B cell (primary cell): ENCODE results near the gene CANT1. TPM values are rescaled to one million over a fixed set of nuclear protein-coding genes. Genes with fewer than 3 reads are reported as not detected.

ENCODE experiments used
- ATAC-seq: fragments of 200-7000 bp; cut with Tn5 transposase; one replicate; pipeline ENCODE4 v1.10.0; 2021; ENCODE audit warnings: low read depth, mild to moderate bottlenecking, moderate number of reproducible peaks, moderate library complexity
- CTCF ChIA-PET: fragments of 350-600 bp; sonication (Branson Sonifier 250); formaldehyde crosslinking; loops from one replicate; lab custom pipeline; 2021; ENCODE audit warnings: antibody characterized with exemption, inconsistent platforms; lab: Charles Lee
- POLR2A ChIA-PET: fragments of 350-600 bp; sonication (Branson Sonifier 250); formaldehyde crosslinking; loops from one replicate; lab custom pipeline; 2021; ENCODE audit warnings: antibody characterized with exemption; lab: Charles Lee
- DNase-seq: peaks from one replicate; pipeline ENCODE4 v3.0.0; 2013
- H2AFZ ChIP-seq: 2 replicates; pipeline ENCODE4 v1.6.1; 2012; ENCODE audit warnings: mild to moderate bottlenecking, low read depth, low read length; ENCODE audit not compliant: insufficient read depth, poor library complexity, severe bottlenecking
- H3K27ac ChIP-seq, 2 donors: 1 replicate in 1 of 2; 2 replicates in 1 of 2; pipeline ENCODE4 v1.5.1; 2012 to 2013; ENCODE audit warnings: low read length in 2 of 2, mild to moderate bottlenecking in 2 of 2, moderate library complexity in 1 of 2
- H3K27me3 ChIP-seq, 4 experiments: fragments of 200-600 bp in 1 of 4; sonication (generic) in 1 of 4; replicated peaks in 1 of 4; 1 replicate in 2 of 4; 2 replicates in 2 of 4; pipeline versions ENCODE4 v1.6.1 to v1.7.0; 2013 to 2016; ENCODE audit warnings: low read length in 3 of 4, mild to moderate bottlenecking in 2 of 4, mixed read lengths in 1 of 4, moderate library complexity in 1 of 4; ENCODE audit not compliant: insufficient read depth in 4 of 4, control insufficient read depth in 3 of 4; ENCODE audit errors: control extremely low read depth in 1 of 4
- H3K36me3 ChIP-seq, 2 experiments: replicated peaks in 1 of 2; 1 replicate in 1 of 2; 2 replicates in 1 of 2; pipeline versions ENCODE4 v1.6.1 to v1.7.1; 2013; ENCODE audit warnings: low read length in 1 of 2; ENCODE audit not compliant: insufficient read depth in 2 of 2, control insufficient read depth in 1 of 2; ENCODE audit errors: control extremely low read depth in 1 of 2, extremely low read depth in 1 of 2
- H3K4me1 ChIP-seq, 2 donors: fragments of 200-600 bp in 1 of 2; sonication (generic) in 1 of 2; 1 replicate in 1 of 2; 2 replicates in 1 of 2; pipeline versions ENCODE4 v1.5.1 to v1.6.1; 2013 to 2017; ENCODE audit warnings: low read length in 2 of 2; ENCODE audit not compliant: control insufficient read depth in 2 of 2, insufficient read depth in 2 of 2
- H3K4me2 ChIP-seq: replicated peaks from 2 replicates; pipeline ENCODE3; 2012; ENCODE audit warnings: mild to moderate bottlenecking, low read depth, low read length; ENCODE audit not compliant: poor library complexity, severe bottlenecking
- H3K4me3 ChIP-seq, 5 experiments: fragments of 200-600 bp in 1 of 5; sonication (generic) in 1 of 5; 1 replicate in 3 of 5; 2 replicates in 2 of 5; pipeline versions ENCODE4 v1.5.1 to v1.7.0; 2011 to 2016; ENCODE audit warnings: low read length in 4 of 5, mild to moderate bottlenecking in 4 of 5, low read depth in 2 of 5, control low read depth in 1 of 5, moderate library complexity in 1 of 5; ENCODE audit not compliant: insufficient read depth in 1 of 5; ENCODE audit errors: control extremely low read depth in 1 of 5, extremely low read depth in 1 of 5
- H3K79me2 ChIP-seq: fragments of 200-600 bp; sonication (generic); one replicate; pipeline ENCODE4 v1.6.0; 2016; ENCODE audit warnings: low read length; ENCODE audit not compliant: control insufficient read depth, insufficient read depth
- H3K9ac ChIP-seq: fragments of 200-600 bp; sonication (generic); 2 replicates; pipeline ENCODE4 v1.6.1; 2017; ENCODE audit warnings: mild to moderate bottlenecking, low read length, moderate library complexity
- H3K9me3 ChIP-seq, 3 donors: one replicate each; pipeline versions ENCODE4 v1.6.1 to v1.7.1; 2013; ENCODE audit warnings: low read length in 2 of 3; ENCODE audit not compliant: control insufficient read depth in 2 of 3, insufficient read depth in 1 of 3; ENCODE audit errors: control extremely low read depth in 1 of 3
- H4K20me1 ChIP-seq: 2 replicates; pipeline ENCODE4 v1.6.0; 2012; ENCODE audit warnings: mild to moderate bottlenecking, low read length; ENCODE audit not compliant: insufficient read depth, control insufficient read depth, poor library complexity, severe bottlenecking
- H3K27ac Mint-ChIP-seq: one replicate; pipeline ENCODE4 v1.8.0; 2021; ENCODE audit warnings: mixed read lengths
- H3K27me3 Mint-ChIP-seq: one replicate; pipeline ENCODE4 v1.8.0; 2021; ENCODE audit warnings: mixed read lengths
- H3K4me1 Mint-ChIP-seq: one replicate; pipeline ENCODE4 v1.8.0; 2021; ENCODE audit warnings: mixed read lengths
- H3K4me3 Mint-ChIP-seq: one replicate; pipeline ENCODE4 v1.8.0; 2021; ENCODE audit warnings: mixed read lengths
- H3K9me3 Mint-ChIP-seq: one replicate; pipeline ENCODE4 v1.8.0; 2022; ENCODE audit warnings: mixed read lengths; ENCODE audit not compliant: insufficient read depth
- CTCF ChIP-seq: fragments of 200-600 bp; IDR thresholded peaks from one replicate; pipeline ENCODE4 v1.8.0; 2022; ENCODE audit warnings: antibody characterized with exemption, mild to moderate bottlenecking
- EZH2 ChIP-seq: IDR thresholded peaks from 2 replicates; pipeline ENCODE4 v1.6.1; 2012; ENCODE audit warnings: borderline replicate concordance, low read depth, mild to moderate bottlenecking, moderate library complexity, low read length; ENCODE audit not compliant: insufficient read depth, poor library complexity, severe bottlenecking
- WGBS: methylation state at CpG from one replicate; pipeline ENCODE4 v1.1.5; 2013; ENCODE audit warnings: missing lambda C conversion rate; ENCODE audit not compliant: insufficient coverage; 5-methylcytosine and 5-hydroxymethylcytosine counted together
- intact Hi-C: fragments of 100-400 bp; cut with micrococcal nuclease; formaldehyde crosslinking; loops from one replicate; pipeline ENCODE4 v1.10.0; 2022
- polyA plus RNA-seq: library from polyadenylated mRNA; depleted of rRNA; stranded (reverse); fragments of >200 nt; gene quantifications from 2 replicates; pipeline ENCODE4 v1.2.3, GENCODE V29; 2012
- total RNA-seq, 2 donors: library from RNA; stranded (reverse); fragments of 120-200 nt in 1 of 2; gene quantifications; 1 replicate in 1 of 2; 2 replicates in 1 of 2; pipeline versions ENCODE4 v1.2.3 to v1.2.4, GENCODE V29; 2013 to 2022

The CANT1 gene
- total and polyA plus RNA-seq, 2 donors (not counting 1 experiment from before 2014, with no cell fraction given): 17.3 to 44.2 TPM

GRCh38 chr17:78972507-78973105, 37.0 kb downstream of the CANT1 start:
- DNase-seq (no peak), ATAC-seq (no peak)
- no peak for TF ChIP-seq CTCF
- no peak for TF ChIP-seq EZH2
- Histone ChIP-seq H3K27ac (no peak overlapping the region), H3K27me3 (no peaks in the 10 kb centered on the region), H2AFZ (no peak overlapping the region), H3K79me2 (no peaks in the 10 kb centered on the region), H4K20me1 (no peaks in the 10 kb centered on the region), H3K4me1 (peaks cover 11 to 27% of the 10 kb centered on the region in 2 donors), H3K4me3 (no peak overlapping the region), H3K36me3 (no peaks in the 10 kb centered on the region), H3K4me2 (no peak overlapping the region), H3K9ac (no peak overlapping the region), H3K9me3 (peaks cover 0 to 2% (median 0%) of the 10 kb centered on the region in 3 donors)
- Mint-ChIP-seq H3K4me3 (no peak overlapping the region), H3K9me3 (no peaks in the 10 kb centered on the region), H3K27ac (no peak overlapping the region), H3K27me3 (peaks cover 3% of the 10 kb centered on the region), H3K4me1 (peaks cover 14% of the 10 kb centered on the region)
- ChIA-PET CTCF (interaction anchor here (2.0 to 7.1 kb wide), 5 partner anchors 13 to 475 kb away, joined by 6 to 119 read pairs (median 12); no protein-coding TSS in a partner anchor), POLR2A (no interaction called here)
- 91% methylated on average over 15 of the region's 15 CpGs for WGBS
- intact Hi-C loops: no loop called here

GRCh38 chr17:78971756-78972506, 37.6 kb downstream of the CANT1 start:
- Histone ChIP-seq H3K4me2 (peak overlapping the region; percentile 37), H3K9ac (no peak overlapping the region), H4K20me1 (no peaks in the 10 kb centered on the region), H3K4me1 (peaks cover 7 to 21% of the 10 kb centered on the region in 2 donors), H3K4me3 (no peak overlapping the region), H2AFZ (no peak overlapping the region), H3K9me3 (peaks cover 0 to 3% (median 0%) of the 10 kb centered on the region in 3 donors), H3K36me3 (no peaks in the 10 kb centered on the region), H3K79me2 (no peaks in the 10 kb centered on the region), H3K27ac (no peak overlapping the region), H3K27me3 (no peaks in the 10 kb centered on the region)
- ATAC-seq (no peak), DNase-seq (no peak)
- Mint-ChIP-seq H3K9me3 (no peaks in the 10 kb centered on the region), H3K4me3 (no peak overlapping the region), H3K27me3 (peaks cover 3% of the 10 kb centered on the region), H3K4me1 (peaks cover 9% of the 10 kb centered on the region), H3K27ac (no peak overlapping the region)
- WGBS: 89% methylated on average over 22 of the region's 22 CpGs
- ChIA-PET POLR2A (interaction anchor here (0.5 to 0.8 kb wide), 3 partner anchors 46 to 153 kb away, joined by 3 to 21 read pairs (median 4); partner anchors contain the start of gene TIMP2), CTCF (interaction anchor here (0.6 to 7.1 kb wide), 17 partner anchors 10 to 526 kb away, joined by 3 to 119 read pairs (median 4); no protein-coding TSS in a partner anchor)
- no peak for TF ChIP-seq EZH2
- no peak for TF ChIP-seq CTCF
- intact Hi-C loops: loop anchor here (1.0 kb wide), 1 partner anchor 131 kb away; no protein-coding TSS in a partner anchor
